Osteocyte (in vitro differentiated cells): ENCODE measurements around the gene SLC35E2B. TPM values are rescaled to one million over a fixed set of nuclear protein-coding genes. Genes with fewer than 3 reads are reported as not detected.

ENCODE experiments used
- DNase-seq: peaks from one replicate; pipeline ENCODE4 v3.0.0; 2021; ENCODE audit warnings: mixed read lengths; ENCODE audit not compliant: unreplicated experiment; ENCODE audit errors: extremely low spot score
- H3K27ac Mint-ChIP-seq: one replicate; pipeline ENCODE4 v1.8.0; 2021; ENCODE audit warnings: mild to moderate bottlenecking, mixed read lengths; ENCODE audit not compliant: unreplicated experiment
- H3K27me3 Mint-ChIP-seq: one replicate; pipeline ENCODE4 v1.8.0; 2021; ENCODE audit warnings: mixed read lengths; ENCODE audit not compliant: unreplicated experiment
- H3K36me3 Mint-ChIP-seq: one replicate; pipeline ENCODE4 v1.8.0; 2021; ENCODE audit warnings: mixed read lengths; ENCODE audit not compliant: unreplicated experiment
- H3K4me1 Mint-ChIP-seq: one replicate; pipeline ENCODE4 v1.8.0; 2021; ENCODE audit warnings: mixed read lengths; ENCODE audit not compliant: unreplicated experiment
- H3K4me3 Mint-ChIP-seq: one replicate; pipeline ENCODE4 v1.8.0; 2021; ENCODE audit warnings: mild to moderate bottlenecking, moderate library complexity, mixed read lengths; ENCODE audit not compliant: unreplicated experiment
- H3K9me3 Mint-ChIP-seq: one replicate; pipeline ENCODE4 v1.8.0; 2021; ENCODE audit warnings: mixed read lengths; ENCODE audit not compliant: unreplicated experiment
- CTCF ChIP-seq: fragments of 200-600 bp; sonication (generic); IDR thresholded peaks from 2 replicates; pipeline ENCODE4 v1.5.0; 2021; ENCODE audit warnings: antibody characterized with exemption, mild to moderate bottlenecking, moderate library complexity
- total RNA-seq: library from RNA; stranded (reverse); gene quantifications from 2 replicates; pipeline ENCODE4 v1.2.1, GENCODE V29; 2021

Gene SLC35E2B
- total RNA-seq, 1 donor from 2014 or later = 84.9 TPM

DNA sequence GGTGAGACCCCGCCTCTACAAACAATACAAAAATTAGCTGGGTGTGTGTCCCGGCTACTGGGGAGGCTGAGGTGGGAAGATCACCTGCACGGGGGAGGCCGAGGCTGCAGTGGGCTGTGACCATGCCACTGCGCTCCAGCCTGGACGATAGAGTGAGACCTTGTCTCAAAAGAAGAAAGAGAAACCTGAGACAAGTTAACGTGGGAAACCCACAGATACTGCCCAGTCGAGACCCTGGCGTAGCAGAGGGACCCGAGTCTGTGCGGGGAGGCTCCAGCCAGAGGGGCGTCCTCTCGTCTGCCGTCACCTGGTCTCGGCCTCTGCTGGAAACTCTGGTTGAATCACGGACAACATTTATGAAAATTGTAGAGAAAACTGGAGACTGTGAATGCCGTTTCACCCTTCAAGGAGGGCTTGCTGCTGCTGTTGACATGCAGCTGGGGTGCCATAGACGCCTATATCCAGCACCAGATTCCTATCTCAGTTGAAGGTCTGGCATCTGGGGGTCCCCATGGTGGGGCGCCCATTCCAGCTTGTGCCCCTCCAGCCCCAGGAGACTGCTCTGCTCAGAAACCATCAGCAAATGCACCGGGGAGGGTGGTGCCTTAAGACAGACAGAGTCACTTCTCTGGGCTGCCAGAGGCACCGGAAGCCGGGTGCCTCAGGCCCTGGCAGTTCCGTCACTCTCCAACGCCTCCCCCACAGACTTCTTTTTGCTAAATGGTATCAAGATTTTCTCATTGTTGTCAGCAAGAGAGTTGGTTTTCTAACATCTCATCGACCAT, 20.2 kb downstream of the SLC35E2B start:
- no peak overlapping the region for H3K27ac Mint-ChIP-seq
- no peaks in the 10 kb centered on the region for H3K9me3 Mint-ChIP-seq
- no peak for TF ChIP-seq CTCF
- no peaks in the 10 kb centered on the region for H3K27me3 Mint-ChIP-seq
- no peaks in the 10 kb centered on the region for H3K4me1 Mint-ChIP-seq
- DNase-seq = no peak
- H3K36me3 Mint-ChIP-seq = peaks cover 33% of the 10 kb centered on the region
- H3K4me3 Mint-ChIP-seq = no peak overlapping the region

DNA sequence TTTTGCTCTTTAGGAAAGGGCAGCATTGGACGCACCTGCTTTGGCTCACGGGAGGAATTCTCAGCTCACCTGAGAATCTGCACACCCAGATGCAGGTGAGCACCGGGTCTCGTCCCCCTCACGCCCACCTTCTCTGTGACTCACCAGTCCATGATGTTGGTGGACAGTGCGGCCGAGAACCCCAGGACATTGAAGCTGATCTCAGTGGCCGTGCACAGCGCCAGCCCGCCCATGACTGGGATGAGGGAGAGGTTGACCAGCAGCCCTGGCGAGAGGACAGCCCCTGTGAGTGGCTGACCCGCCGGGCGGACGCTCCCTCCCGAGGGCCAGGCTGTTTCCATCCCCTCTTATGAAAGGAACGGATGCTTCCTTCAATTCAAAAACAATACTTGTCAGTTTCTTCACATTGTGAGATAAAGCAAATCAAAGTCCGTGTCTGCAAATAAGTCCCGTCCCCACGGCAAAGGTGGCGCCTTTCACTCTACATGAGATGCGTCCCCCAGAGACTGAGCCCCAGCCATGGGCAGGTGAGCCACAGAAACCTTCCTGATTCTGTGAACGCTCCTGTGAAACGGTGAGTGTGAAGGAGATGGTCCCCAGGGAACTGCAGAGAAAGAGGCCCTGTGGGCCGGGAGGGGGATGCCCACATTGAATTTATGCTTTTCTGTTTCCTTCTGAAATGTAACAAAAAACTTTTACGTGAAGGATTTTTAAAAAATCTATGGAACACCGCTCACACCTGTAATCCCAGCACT, 21.1 kb downstream of the SLC35E2B start:
- no peaks in the 10 kb centered on the region for H3K9me3 Mint-ChIP-seq

DNA sequence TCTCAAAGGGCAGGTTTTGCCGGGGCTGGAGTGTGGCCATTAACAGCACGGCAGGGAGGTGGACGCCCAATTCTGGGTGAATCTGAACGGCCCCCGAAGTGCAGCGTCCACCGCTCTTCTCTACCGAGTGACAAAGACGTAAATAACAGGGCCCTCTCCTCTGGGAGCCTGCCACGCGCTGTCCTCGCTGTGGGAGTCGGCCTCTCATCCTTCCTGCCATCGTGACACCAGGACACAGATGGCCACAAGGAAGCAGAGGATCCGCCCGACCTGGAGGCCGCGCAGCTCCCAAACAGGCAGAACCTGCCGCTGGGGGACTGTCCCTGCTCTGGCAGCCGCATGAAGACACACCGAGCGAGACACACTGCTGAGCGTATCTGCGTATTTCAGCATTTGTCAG, 21.7 kb downstream of the SLC35E2B start:
- Mint-ChIP-seq H3K27ac (no peak overlapping the region), H3K4me1 (no peaks in the 10 kb centered on the region), H3K9me3 (no peaks in the 10 kb centered on the region), H3K27me3 (no peaks in the 10 kb centered on the region), H3K36me3 (peaks cover 39% of the 10 kb centered on the region), H3K4me3 (no peak overlapping the region)
- no peak for DNase-seq
- TF ChIP-seq CTCF = no peak

More for the DNA sequence above, 21.1 kb downstream of the SLC35E2B start:
- no peaks in the 10 kb centered on the region for H3K4me1 Mint-ChIP-seq
- H3K4me3 Mint-ChIP-seq = no peak overlapping the region
- DNase-seq = no peak
- H3K27ac Mint-ChIP-seq = no peak overlapping the region
- H3K36me3 Mint-ChIP-seq = peaks cover 34% of the 10 kb centered on the region
- TF ChIP-seq CTCF = no peak
- H3K27me3 Mint-ChIP-seq = no peaks in the 10 kb centered on the region

GRCh38 chr1:1669468-1670440, 22.8 kb downstream of the SLC35E2B start:
- Mint-ChIP-seq H3K4me1 (no peaks in the 10 kb centered on the region), H3K27me3 (no peaks in the 10 kb centered on the region), H3K36me3 (peaks cover 39% of the 10 kb centered on the region), H3K27ac (no peak overlapping the region), H3K9me3 (no peaks in the 10 kb centered on the region), H3K4me3 (no peak overlapping the region)
- no peak for TF ChIP-seq CTCF
- DNase-seq = no peak
